HCT116 (cell line): ENCODE measurements around the gene MESP2. TPM values are rescaled to one million over a fixed set of nuclear protein-coding genes. Genes with fewer than 3 reads are reported as not detected.

ENCODE experiments used
- ATAC-seq: fragments of 200-7000 bp; cut with Tn5 transposase; 2 replicates; pipeline ENCODE4 v1.9.1; 2020; ENCODE audit warnings: mild to moderate bottlenecking, moderate library complexity
- BruUV-seq: library from RNA; stranded (reverse); fragments of 400-500 nt; replicated peaks from 2 replicates; lab custom pipeline; 2021; lab: Mats Ljungman, UMichigan
- CTCF ChIA-PET: fragments of 300-600 bp; sonication (Branson Sonifier 250); formaldehyde crosslinking; loops from one replicate; lab custom pipeline; 2021; ENCODE audit warnings: antibody characterized with exemption; lab: Charles Lee
- POLR2A ChIA-PET: fragments of 300-600, 350-600 bp; sonication (Branson Sonifier 250); formaldehyde crosslinking; loops from one replicate; lab custom pipeline; 2021; ENCODE audit warnings: antibody characterized with exemption; lab: Charles Lee
- RAD21 ChIA-PET, 2 experiments: fragments of 300-600 bp; sonication (Branson Sonifier 250); formaldehyde crosslinking; loops; one replicate each; lab custom pipeline; 2023; ENCODE audit warnings: low total read pairs in 2 of 2; ENCODE audit not compliant: uncharacterized antibody in 2 of 2, unreplicated experiment in 2 of 2, low non-redundant PET in 1 of 2; lab: Charles Lee
- DNase-seq: peaks from one replicate; pipeline ENCODE4 v3.0.0-alpha.2; 2010; ENCODE audit warnings: low read depth, low spot score
- H2AFZ ChIP-seq: fragments of 200-600 bp; shearing (Covaris generic), sonication (generic); 2 replicates; pipeline ENCODE4 v1.6.1; 2017; ENCODE audit warnings: low read depth, mixed run types, mixed read lengths, antibody characterized with exemption, low read length; ENCODE audit not compliant: poor library complexity, severe bottlenecking
- H3K27ac ChIP-seq: 2 replicates; pipeline ENCODE4 v1.5.1; 2012; ENCODE audit warnings: low read depth, low read length
- H3K27me3 ChIP-seq: fragments of 200-600 bp; sonication (generic); 2 replicates; pipeline ENCODE4 v1.6.1; 2016; ENCODE audit warnings: mixed run types, low read length, mixed read lengths; ENCODE audit not compliant: insufficient read depth
- H3K36me3 ChIP-seq, 2 experiments: fragments of 200-500 bp in 1 of 2; fragments of 200-600 bp in 1 of 2; sonication (Bioruptor generic) in 1 of 2; sonication (generic) in 1 of 2; 2 replicates each; pipeline versions ENCODE4 v1.5.1 to v1.6.1; 2014 to 2016; ENCODE audit warnings: low read length in 2 of 2, inconsistent platforms in 1 of 2, mixed read lengths in 1 of 2, mixed run types in 1 of 2; ENCODE audit not compliant: insufficient read depth in 2 of 2, control insufficient read depth in 1 of 2
- H3K4me1 ChIP-seq, 2 experiments: fragments of 200-600 bp in 1 of 2; sonication (generic) in 1 of 2; 2 replicates each; pipeline versions ENCODE4 v1.5.1 to v1.6.1; 2012 to 2017; ENCODE audit warnings: low read length in 2 of 2, inconsistent platforms in 1 of 2, mild to moderate bottlenecking in 1 of 2, mixed read lengths in 1 of 2, mixed run types in 1 of 2, moderate library complexity in 1 of 2; ENCODE audit not compliant: insufficient read depth in 2 of 2, control insufficient read depth in 1 of 2
- H3K4me2 ChIP-seq: fragments of 200-600 bp; sonication (generic); 2 replicates; pipeline ENCODE4 v1.6.1; 2017; ENCODE audit warnings: mixed run types, low read length, mixed read lengths
- H3K4me3 ChIP-seq, 2 experiments: fragments of 200-600 bp in 1 of 2; sonication (generic) in 1 of 2; replicated peaks in 1 of 2; 2 replicates each; pipeline ENCODE4 v1.5.1; 2011 to 2016; ENCODE audit warnings: low read length in 2 of 2, control low read depth in 1 of 2, low read depth in 1 of 2, mild to moderate bottlenecking in 1 of 2, mixed read lengths in 1 of 2, mixed run types in 1 of 2
- H3K79me2 ChIP-seq: fragments of 200-600 bp; sonication (generic); 2 replicates; pipeline ENCODE4 v1.6.1; 2017; ENCODE audit warnings: mild to moderate bottlenecking, mixed run types, low read length, moderate library complexity, mixed read lengths; ENCODE audit not compliant: insufficient read depth
- H3K9ac ChIP-seq: fragments of 200-600 bp; sonication (generic); 2 replicates; pipeline ENCODE4 v1.6.1; 2016; ENCODE audit warnings: low read length, mixed read lengths
- H3K9me2 ChIP-seq: fragments of 200-600 bp; sonication (generic), shearing (Covaris generic); 2 replicates; pipeline ENCODE4 v1.6.1; 2017; ENCODE audit warnings: mixed run types, mild to moderate bottlenecking, moderate library complexity; ENCODE audit not compliant: insufficient read depth
- H3K9me3 ChIP-seq, 2 experiments: fragments of 200-500 bp in 1 of 2; fragments of 200-600 bp in 1 of 2; sonication (Bioruptor generic) in 1 of 2; sonication (generic) in 1 of 2; 2 replicates each; pipeline ENCODE4 v1.6.1; 2014 to 2017; ENCODE audit warnings: low read length in 2 of 2, mixed read lengths in 2 of 2, inconsistent platforms in 1 of 2, low read depth in 1 of 2, mild to moderate bottlenecking in 1 of 2, mixed run types in 1 of 2, moderate library complexity in 1 of 2; ENCODE audit not compliant: control insufficient read depth in 1 of 2, insufficient read depth in 1 of 2
- H4K20me1 ChIP-seq: fragments of 200-600 bp; sonication (generic), shearing (Covaris generic); 2 replicates; pipeline ENCODE4 v1.6.1; 2017; ENCODE audit warnings: mixed run types, mild to moderate bottlenecking, moderate library complexity; ENCODE audit not compliant: insufficient read depth
- ATF3 ChIP-seq: IDR thresholded peaks from 2 replicates; pipeline ENCODE4 v1.6.1; 2012
- CBX3 ChIP-seq: IDR thresholded peaks from 2 replicates; pipeline ENCODE4 v1.6.1; 2012; ENCODE audit warnings: low read depth
- CTCF ChIP-seq, 3 experiments: fragments of 200-600 bp in 1 of 3; sonication (generic) in 1 of 3; IDR thresholded peaks in 2 of 3; conservative IDR thresholded peaks in 1 of 3; 2 replicates each; pipeline ENCODE4 v1.5.1; 2012 to 2017; ENCODE audit warnings: low read depth in 2 of 3, low read length in 2 of 3, antibody characterized with exemption in 1 of 3, borderline replicate concordance in 1 of 3, control low read depth in 1 of 3, mild to moderate bottlenecking in 1 of 3, mixed read lengths in 1 of 3, mixed run types in 1 of 3, moderate library complexity in 1 of 3; ENCODE audit not compliant: insufficient read depth in 1 of 3
- EGR1 ChIP-seq: IDR thresholded peaks from 2 replicates; pipeline ENCODE4 v1.6.1; 2012; ENCODE audit warnings: low read depth
- ELF1 ChIP-seq: IDR thresholded peaks from 2 replicates; pipeline ENCODE4 v1.6.1; 2012; ENCODE audit warnings: low read depth, borderline replicate concordance
- EZH2phosphoT487 ChIP-seq: fragments of 200-600 bp; IDR thresholded peaks from 2 replicates; pipeline ENCODE4 v1.6.1; 2018; ENCODE audit warnings: antibody characterized with exemption, borderline replicate concordance
- FOSL1 ChIP-seq: IDR thresholded peaks from 2 replicates; pipeline ENCODE4 v1.6.1; 2012; ENCODE audit warnings: low read depth
- JUND ChIP-seq: IDR thresholded peaks from 2 replicates; pipeline ENCODE4 v1.6.1; 2012
- MAX ChIP-seq: IDR thresholded peaks from 2 replicates; pipeline ENCODE4 v1.6.1; 2012
- POLR2A ChIP-seq: IDR thresholded peaks from 2 replicates; pipeline ENCODE4 v1.7.0; 2011; ENCODE audit warnings: borderline replicate concordance; ENCODE audit not compliant: insufficient read depth, insufficient read length; ENCODE audit errors: extremely low read depth
- POLR2AphosphoS5 ChIP-seq: IDR thresholded peaks from 2 replicates; pipeline ENCODE4 v1.6.1; 2011; ENCODE audit warnings: mild to moderate bottlenecking, low read depth, low read length, moderate library complexity
- RAD21 ChIP-seq: IDR thresholded peaks from 2 replicates; pipeline ENCODE4 v1.6.1; 2012; ENCODE audit warnings: low read depth, mild to moderate bottlenecking
- SIN3A ChIP-seq: IDR thresholded peaks from 2 replicates; pipeline ENCODE4 v1.6.1; 2012; ENCODE audit warnings: low read depth
- SP1 ChIP-seq: IDR thresholded peaks from 2 replicates; pipeline ENCODE4 v1.6.1; 2012; ENCODE audit warnings: low read depth
- SRF ChIP-seq: IDR thresholded peaks from 2 replicates; pipeline ENCODE4 v1.6.1; 2012; ENCODE audit warnings: low read depth
- TCF7L2 ChIP-seq: IDR thresholded peaks from 2 replicates; pipeline ENCODE4 v1.7.0; 2011; ENCODE audit warnings: borderline replicate concordance, inconsistent platforms; ENCODE audit not compliant: insufficient read depth, insufficient read length; ENCODE audit errors: extremely low read depth
- YY1 ChIP-seq: IDR thresholded peaks from 2 replicates; pipeline ENCODE4 v1.6.1; 2011; ENCODE audit warnings: low read length, low read depth, moderate library complexity, mild to moderate bottlenecking; ENCODE audit not compliant: insufficient replicate concordance; ENCODE audit errors: extremely low read depth
- ZBTB33 ChIP-seq: IDR thresholded peaks from 2 replicates; pipeline ENCODE4 v1.6.1; 2011; ENCODE audit warnings: mild to moderate bottlenecking, low read length, moderate library complexity; ENCODE audit not compliant: insufficient replicate concordance; ENCODE audit errors: extremely low read depth
- ZFX ChIP-seq: fragments of 450-650 bp; IDR thresholded peaks from 2 replicates; pipeline ENCODE4 v1.6.1; 2017
- ZNF274 ChIP-seq: fragments of 200-500 bp; sonication (Bioruptor generic); IDR thresholded peaks from 2 replicates; pipeline ENCODE4 v1.6.1; 2014; ENCODE audit warnings: mild to moderate bottlenecking, low read depth, low read length, inconsistent platforms
- intact Hi-C: fragments of 100-400 bp; cut with micrococcal nuclease; formaldehyde crosslinking; loops from 2 replicates; pipeline ENCODE4 v1.10.0; 2022
- total RNA-seq: library from RNA; stranded (reverse); gene quantifications from one replicate; pipeline ENCODE4 v1.2.1, GENCODE V29; 2021; ENCODE audit not compliant: unreplicated experiment

Gene MESP2
- total RNA-seq, 1 experiment from 2014 or later = 0.20 TPM

- Histone ChIP-seq H3K4me2 (no peak overlapping the region), H3K27me3 (no peaks in the 10 kb centered on the region), H3K36me3 (no peaks in the 10 kb centered on the region), H4K20me1 (no peaks in the 10 kb centered on the region), H3K27ac (no peak overlapping the region)
- BruUV-seq = no TSS peak
- no peak for TF ChIP-seq ELF1
- TF ChIP-seq POLR2A = no peak
- no peak for TF ChIP-seq SRF
- no peak for TF ChIP-seq ZBTB33
- no peak for TF ChIP-seq POLR2AphosphoS5
- TF ChIP-seq TCF7L2 = no peak
- TF ChIP-seq JUND = no peak
- TF ChIP-seq SIN3A = no peak
- no peak for TF ChIP-seq SP1
- no peak for TF ChIP-seq CTCF (IDR thresholded peaks at IDR 0.05 in 2 of 3, conservative IDR thresholded peaks at IDR 0.05 in 1 of 3; ENCODE audit: borderline replicate concordance in 1 of 3, insufficient read depth in 1 of 3, low read depth in 2 of 3, low read length in 2 of 3)
- no peak for TF ChIP-seq FOSL1
- TF ChIP-seq CBX3 = no peak
- no peak for TF ChIP-seq ZNF274
- TF ChIP-seq EZH2phosphoT487 = no peak
- no peak for TF ChIP-seq ZFX
- no peak for TF ChIP-seq EGR1
- TF ChIP-seq MAX = no peak
- TF ChIP-seq ATF3 = no peak
- TF ChIP-seq YY1 = no peak
- no peak for TF ChIP-seq RAD21
- TF ChIP-seq, all 23 proteins: peak for 0
- intact Hi-C loops = no loop called here
- no peak overlapping the region for H2AFZ ChIP-seq
- no peak overlapping the region for H3K4me3 ChIP-seq
- no peak for ATAC-seq
- DNase-seq = no peak
- H3K79me2 ChIP-seq = no peaks in the 10 kb centered on the region
- H3K4me1 ChIP-seq = peaks cover 0 to 13% of the 10 kb centered on the region in 2 experiments; a peak in 1 of 4 replicates
- no peaks in the 10 kb centered on the region for H3K9me2 ChIP-seq
- no peak overlapping the region for H3K9ac ChIP-seq
- no peaks in the 10 kb centered on the region for H3K9me3 ChIP-seq
- ChIA-PET CTCF (interaction anchor here (1.0 kb wide), 1 partner anchor 109 kb away, joined by 3 read pairs; no protein-coding TSS in a partner anchor), RAD21 (no interaction called here), POLR2A (interaction anchor here (1.5 kb wide), 1 partner anchor 15 kb away, joined by 4 read pairs; the partner anchor contains the start of gene MESP1)
These were observed 10.4 kb upstream of the MESP2 start for GRCh38 chr15:89765694-89766093.
